T-cell (primary cell): ENCODE data around the gene NKX2-3. TPM values are rescaled to one million over a fixed set of nuclear protein-coding genes. Genes with fewer than 3 reads are reported as not detected.
A peak's percentile ranks its signal among the peaks of the same experiment; 100 is the strongest.

Experiments
- ATAC-seq, 4 experiments: fragments of 200-7000 bp in 3 of 4; fragments of 150-1000 bp in 1 of 4; cut with Tn5 transposase; replicated peaks in 1 of 4; 1 replicate in 3 of 4; 2 replicates in 1 of 4; pipeline ENCODE4 v1.10.0; 2021; ENCODE audit warnings: moderate library complexity in 3 of 4, mild to moderate bottlenecking in 2 of 4, moderate number of reproducible peaks in 1 of 4
- CTCF ChIA-PET, 2 donors: fragments of 300-600 bp; sonication (Branson Sonifier 250); formaldehyde crosslinking; loops; one replicate each; lab custom pipeline; 2022; ENCODE audit warnings: antibody characterized with exemption in 2 of 2; lab: Charles Lee
- POLR2A ChIA-PET, 2 donors: fragments of 300-600 bp; sonication (Branson Sonifier 250); formaldehyde crosslinking; loops; one replicate each; lab custom pipeline; 2022; ENCODE audit warnings: antibody characterized with exemption in 2 of 2; lab: Charles Lee
- DNase-seq, 35 experiments: peaks; one replicate each; pipeline versions ENCODE4 v3.0.0 to v3.0.0-alpha.2; 2013 to 2023
- H3K27ac ChIP-seq: one replicate; pipeline ENCODE4 v1.5.1; 2013; ENCODE audit warnings: low read length
- H3K27me3 ChIP-seq, 2 experiments: replicated peaks in 1 of 2; 1 replicate in 1 of 2; 2 replicates in 1 of 2; pipeline versions ENCODE4 v1.6.1 to v1.7.0; 2013; ENCODE audit warnings: low read length in 1 of 2, mixed read lengths in 1 of 2; ENCODE audit not compliant: control insufficient read depth in 2 of 2, insufficient read depth in 2 of 2; ENCODE audit errors: extremely low read depth in 1 of 2
- H3K36me3 ChIP-seq, 2 donors: 1 replicate in 1 of 2; 2 replicates in 1 of 2; pipeline versions ENCODE4 v1.6.1 to v1.7.0; 2013; ENCODE audit warnings: low read length in 1 of 2; ENCODE audit not compliant: control insufficient read depth in 2 of 2, insufficient read depth in 1 of 2; ENCODE audit errors: extremely low read depth in 1 of 2
- H3K4me1 ChIP-seq, 2 experiments: 1 replicate in 1 of 2; 2 replicates in 1 of 2; pipeline versions ENCODE4 v1.6.1 to v1.7.0; 2013; ENCODE audit warnings: low read length in 2 of 2, mixed read lengths in 1 of 2; ENCODE audit not compliant: insufficient read depth in 2 of 2, control insufficient read depth in 1 of 2; ENCODE audit errors: extremely low read depth in 1 of 2
- H3K4me3 ChIP-seq, 2 donors: 1 replicate in 1 of 2; 2 replicates in 1 of 2; pipeline versions ENCODE4 v1.5.1 to v1.7.0; 2013; ENCODE audit warnings: mild to moderate bottlenecking in 2 of 2, low read length in 1 of 2, moderate library complexity in 1 of 2; ENCODE audit not compliant: control insufficient read depth in 1 of 2; ENCODE audit errors: extremely low read depth in 1 of 2
- H3K9me3 ChIP-seq: 2 replicates; pipeline ENCODE4 v1.7.0; 2013
- H3K27ac Mint-ChIP-seq, 2 donors: one replicate each; pipeline ENCODE4 v1.8.0; 2020 to 2021; ENCODE audit warnings: mild to moderate bottlenecking in 2 of 2, mixed read lengths in 2 of 2
- H3K27me3 Mint-ChIP-seq, 2 donors: one replicate each; pipeline ENCODE4 v1.8.0; 2021 to 2022; ENCODE audit warnings: mixed read lengths in 2 of 2
- H3K36me3 Mint-ChIP-seq: one replicate; pipeline ENCODE4 v1.8.0; 2021; ENCODE audit warnings: mixed read lengths
- H3K4me1 Mint-ChIP-seq, 3 donors: one replicate each; pipeline ENCODE4 v1.8.0; 2020 to 2022; ENCODE audit warnings: mixed read lengths in 3 of 3, mild to moderate bottlenecking in 1 of 3
- H3K4me3 Mint-ChIP-seq, 3 donors: one replicate each; pipeline ENCODE4 v1.8.0; 2020 to 2022; ENCODE audit warnings: mild to moderate bottlenecking in 3 of 3, mixed read lengths in 3 of 3, moderate library complexity in 3 of 3
- H3K9me3 Mint-ChIP-seq, 3 donors: one replicate each; pipeline ENCODE4 v1.8.0; 2020 to 2022; ENCODE audit warnings: mixed read lengths in 3 of 3
- WGBS: methylation state at CpG from one replicate; pipeline ENCODE4 v1.1.5; 2013; ENCODE audit warnings: missing lambda C conversion rate; ENCODE audit not compliant: insufficient coverage; 5-methylcytosine and 5-hydroxymethylcytosine counted together
- total RNA-seq, 35 experiments: library from RNA in 6 of 35; stranded (reverse) in 6 of 35; fragments of 120-200 nt in 1 of 35; gene quantifications; one replicate each; pipeline versions ENCODE4 v1.2.1 to v1.2.4 and lab custom pipeline; 2013 to 2026

Gene NKX2-3
- total RNA-seq, 5 donors from 2014 or later (not counting 1 experiment from before 2014, with no cell fraction given) = 0.15 TPM; not detected in 4

DNA sequence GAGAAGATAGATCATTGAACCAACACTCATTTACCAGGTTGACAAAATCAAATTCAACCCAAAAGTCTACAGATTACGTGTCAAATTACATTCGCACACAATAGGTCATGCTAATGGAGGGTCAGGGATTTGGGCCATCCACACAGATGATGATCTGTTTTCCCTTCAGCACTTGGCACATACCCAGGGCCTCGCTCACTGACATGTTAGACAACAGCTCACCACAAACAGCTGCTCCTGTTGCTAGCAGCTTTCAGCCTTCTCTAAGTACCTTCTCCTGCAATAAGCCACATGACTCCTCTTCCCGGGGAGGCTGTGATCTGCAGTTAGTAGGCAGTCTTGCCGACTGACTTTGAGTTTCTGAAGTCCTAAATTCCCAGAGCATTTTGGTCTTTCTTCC lies 18.4 kb downstream of the NKX2-3 start:
- no peak for ATAC-seq
- Mint-ChIP-seq H3K36me3 (no peaks in the 10 kb centered on the region), H3K27ac (no peak overlapping the region), H3K27me3 (peaks cover 35 to 43% of the 10 kb centered on the region in 2 donors), H3K4me1 (peaks cover 0 to 6% (median 6%) of the 10 kb centered on the region in 3 donors), H3K9me3 (no peaks in the 10 kb centered on the region), H3K4me3 (no peak overlapping the region)
- peaks cover 0 to 24% of the 10 kb centered on the region in 2 experiments for H3K27me3 ChIP-seq
- 12% methylated on average over 3 of the region's 5 CpGs for WGBS
- no peak for DNase-seq
- H3K9me3 ChIP-seq = no peaks in the 10 kb centered on the region
- no peak overlapping the region for H3K4me3 ChIP-seq
- H3K4me1 ChIP-seq = no peaks in the 10 kb centered on the region
- H3K36me3 ChIP-seq = no peaks in the 10 kb centered on the region
- no peak overlapping the region for H3K27ac ChIP-seq
- CTCF ChIA-PET = no interaction called here
- POLR2A ChIA-PET = no interaction called here

- H3K27me3 ChIP-seq = peaks cover 0 to 24% of the 10 kb centered on the region in 2 experiments
- Mint-ChIP-seq H3K36me3 (no peaks in the 10 kb centered on the region), H3K9me3 (no peaks in the 10 kb centered on the region), H3K4me3 (no peak overlapping the region), H3K27me3 (peaks cover 37 to 40% of the 10 kb centered on the region in 2 donors), H3K27ac (no peak overlapping the region), H3K4me1 (peaks cover 0 to 9% (median 7%) of the 10 kb centered on the region in 3 donors)
- H3K4me3 ChIP-seq = no peak overlapping the region
- no peaks in the 10 kb centered on the region for H3K36me3 ChIP-seq
- peaks cover 0 to 3% of the 10 kb centered on the region in 2 experiments for H3K4me1 ChIP-seq
- ATAC-seq = no peak
- CTCF ChIA-PET = no interaction called here
- WGBS = no CpG with 5 or more reads among the region's 3 CpGs
- DNase-seq = no peak
- no peaks in the 10 kb centered on the region for H3K9me3 ChIP-seq
- no peak overlapping the region for H3K27ac ChIP-seq
- POLR2A ChIA-PET = no interaction called here
These were observed 18.9 kb downstream of the NKX2-3 start for GRCh38 chr10:99551616-99552015.

GRCh38 chr10:99555371-99555770 lies 22.6 kb downstream of the NKX2-3 start:
- Mint-ChIP-seq H3K27ac (no peak overlapping the region), H3K27me3 (peaks cover 35 to 37% of the 10 kb centered on the region in 2 donors), H3K9me3 (no peaks in the 10 kb centered on the region), H3K36me3 (no peaks in the 10 kb centered on the region), H3K4me1 (peaks cover 0 to 9% (median 7%) of the 10 kb centered on the region in 3 donors), H3K4me3 (no peak overlapping the region)
- H3K4me1 ChIP-seq = peaks cover 0 to 3% of the 10 kb centered on the region in 2 experiments
- H3K27ac ChIP-seq = no peak overlapping the region
- WGBS = 83% methylated on average over 9 of the region's 11 CpGs
- DNase-seq = no peak
- CTCF ChIA-PET = no interaction called here
- H3K9me3 ChIP-seq = no peaks in the 10 kb centered on the region
- no peaks in the 10 kb centered on the region for H3K36me3 ChIP-seq
- POLR2A ChIA-PET = no interaction called here
- ATAC-seq = no peak
- H3K27me3 ChIP-seq = peaks cover 0 to 20% of the 10 kb centered on the region in 2 experiments
- H3K4me3 ChIP-seq = no peak overlapping the region

- H3K9me3 ChIP-seq = no peaks in the 10 kb centered on the region
- peaks cover 0 to 3% of the 10 kb centered on the region in 2 experiments for H3K4me1 ChIP-seq
- H3K27ac ChIP-seq = no peak overlapping the region
- Mint-ChIP-seq H3K27ac (no peak overlapping the region), H3K36me3 (no peaks in the 10 kb centered on the region), H3K27me3 (peaks cover 31 to 34% of the 10 kb centered on the region in 2 donors), H3K9me3 (no peaks in the 10 kb centered on the region), H3K4me3 (no peak overlapping the region), H3K4me1 (peaks cover 0 to 9% (median 7%) of the 10 kb centered on the region in 3 donors)
- no peak overlapping the region for H3K4me3 ChIP-seq
- POLR2A ChIA-PET = no interaction called here
- no peaks in the 10 kb centered on the region for H3K36me3 ChIP-seq
- H3K27me3 ChIP-seq = peaks cover 0 to 18% of the 10 kb centered on the region in 2 experiments
- CTCF ChIA-PET = no interaction called here
- WGBS = no CpG with 5 or more reads among the region's 6 CpGs
- ATAC-seq (peak in 1 of 4 experiments; percentile 48), DNase-seq (peak in 1 of 35 experiments; percentile 9)
These were observed 23.2 kb downstream of the NKX2-3 start for GRCh38 chr10:99555825-99556523.

GRCh38 chr10:99557044-99557443 lies 24.3 kb downstream of the NKX2-3 start:
- peaks cover 0 to 9% (median 7%) of the 10 kb centered on the region in 3 donors for H3K4me1 Mint-ChIP-seq
- 98% methylated on average over 5 of the region's 5 CpGs for WGBS
- Histone ChIP-seq H3K27ac (no peak overlapping the region), H3K9me3 (no peaks in the 10 kb centered on the region), H3K4me3 (no peak overlapping the region), H3K4me1 (peaks cover 0 to 3% of the 10 kb centered on the region in 2 experiments), H3K36me3 (no peaks in the 10 kb centered on the region), H3K27me3 (peaks cover 0 to 15% of the 10 kb centered on the region in 2 experiments)
- H3K4me3 Mint-ChIP-seq = no peak overlapping the region
- H3K27me3 Mint-ChIP-seq = peaks cover 31 to 33% of the 10 kb centered on the region in 2 donors
- ChIA-PET CTCF (interaction anchor here in 1 of 2 donors (0.5 to 0.6 kb wide), 2 partner anchors 11 to 37 kb away, joined by 3 read pairs; no protein-coding TSS in a partner anchor), POLR2A (no interaction called here)
- no peaks in the 10 kb centered on the region for H3K9me3 Mint-ChIP-seq
- DNase-seq (no peak), ATAC-seq (no peak)
- no peaks in the 10 kb centered on the region for H3K36me3 Mint-ChIP-seq
- H3K27ac Mint-ChIP-seq = no peak overlapping the region

- CTCF ChIA-PET = interaction anchor here in 1 of 2 donors (1.0 kb wide), 1 partner anchor 154 kb away, joined by 3 read pairs; no protein-coding TSS in a partner anchor
- Mint-ChIP-seq H3K4me1 (peaks cover 0 to 9% (median 7%) of the 10 kb centered on the region in 3 donors), H3K9me3 (no peaks in the 10 kb centered on the region), H3K4me3 (no peak overlapping the region), H3K27me3 (peaks cover 31 to 32% of the 10 kb centered on the region in 2 donors), H3K27ac (no peak overlapping the region), H3K36me3 (no peaks in the 10 kb centered on the region)
- 84% methylated on average over 3 of the region's 4 CpGs for WGBS
- Histone ChIP-seq H3K9me3 (no peaks in the 10 kb centered on the region), H3K4me1 (peaks cover 0 to 3% of the 10 kb centered on the region in 2 experiments), H3K27ac (no peak overlapping the region), H3K27me3 (peaks cover 0 to 7% of the 10 kb centered on the region in 2 experiments), H3K36me3 (no peaks in the 10 kb centered on the region), H3K4me3 (no peak overlapping the region)
- no peak for ATAC-seq
- DNase-seq = no peak
- POLR2A ChIA-PET = interaction anchor here in 1 of 2 donors (0.6 kb wide), 1 partner anchor 229 kb away, joined by 3 read pairs; no protein-coding TSS in a partner anchor
These were observed 26.0 kb downstream of the NKX2-3 start for GRCh38 chr10:99558708-99559107.
